ENCODE measurements around the gene PPP2R5E.

- TF ChIP-seq, protein P1, sequence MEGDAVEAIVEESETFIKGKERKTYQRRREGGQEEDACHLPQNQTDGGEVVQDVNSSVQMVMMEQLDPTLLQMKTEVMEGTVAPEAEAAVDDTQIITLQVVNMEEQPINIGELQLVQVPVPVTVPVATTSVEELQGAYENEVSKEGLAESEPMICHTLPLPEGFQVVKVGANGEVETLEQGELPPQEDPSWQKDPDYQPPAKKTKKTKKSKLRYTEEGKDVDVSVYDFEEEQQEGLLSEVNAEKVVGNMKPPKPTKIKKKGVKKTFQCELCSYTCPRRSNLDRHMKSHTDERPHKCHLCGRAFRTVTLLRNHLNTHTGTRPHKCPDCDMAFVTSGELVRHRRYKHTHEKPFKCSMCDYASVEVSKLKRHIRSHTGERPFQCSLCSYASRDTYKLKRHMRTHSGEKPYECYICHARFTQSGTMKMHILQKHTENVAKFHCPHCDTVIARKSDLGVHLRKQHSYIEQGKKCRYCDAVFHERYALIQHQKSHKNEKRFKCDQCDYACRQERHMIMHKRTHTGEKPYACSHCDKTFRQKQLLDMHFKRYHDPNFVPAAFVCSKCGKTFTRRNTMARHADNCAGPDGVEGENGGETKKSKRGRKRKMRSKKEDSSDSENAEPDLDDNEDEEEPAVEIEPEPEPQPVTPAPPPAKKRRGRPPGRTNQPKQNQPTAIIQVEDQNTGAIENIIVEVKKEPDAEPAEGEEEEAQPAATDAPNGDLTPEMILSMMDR (IDR thresholded peaks at IDR 0.05; ENCODE audit: insufficient read depth, low read length, poor library complexity, severe bottlenecking), result no peak
- no peak for TF ChIP-seq EZH2phosphoT487 (conservative IDR thresholded peaks at IDR 0.05; ENCODE audit: low read length)
These were observed 56.4 kb downstream of the PPP2R5E start for GRCh38 chr14:63486738-63487137.
